ENCODE data around the gene BSCL2.

GRCh38 chr11:62726915-62727164, 19.6 kb upstream of the BSCL2 start:
- no peak for TF ChIP-seq CTCF (conservative IDR thresholded peaks at IDR 0.05; ENCODE audit: low read length)
- no peak for TF ChIP-seq EZH2phosphoT487 (IDR thresholded peaks at IDR 0.05; ENCODE audit: borderline replicate concordance)
